HUDEP-2 (cell line): ENCODE data around the gene PCSK6.

Experiments
- DNase-seq, 76 experiments: peaks; one replicate each; lab custom pipeline; 2025; ENCODE audit not compliant: unreplicated experiment in 76 of 76; lab: John Stamatoyannopoulos, UW

The PCSK6 gene

GRCh38 chr15:101488300-101489164 is 975 bp downstream of the PCSK6 start:
- DNase-seq: peak in 22 of 76 experiments; percentile 8 to 37 (median 20)

- no peak for DNase-seq
Observed at GRCh38 chr15:101486696-101487459, 2.6 kb downstream of the PCSK6 start.

- no peak for DNase-seq
Observed at GRCh38 chr15:101483462-101483861, 6.0 kb downstream of the PCSK6 start.

- no peak for DNase-seq
Observed at GRCh38 chr15:101482526-101483371, 6.8 kb downstream of the PCSK6 start.

GRCh38 chr15:101481917-101482525 is 7.5 kb downstream of the PCSK6 start:
- no peak for DNase-seq

GRCh38 chr15:101481381-101481705 is 8.2 kb downstream of the PCSK6 start:
- no peak for DNase-seq

- no peak for DNase-seq
Observed at GRCh38 chr15:101480613-101481380, 8.7 kb downstream of the PCSK6 start.

GRCh38 chr15:101479851-101480612 is 9.5 kb downstream of the PCSK6 start:
- no peak for DNase-seq

- no peak for DNase-seq
Observed at GRCh38 chr15:101479342-101479845, 10.1 kb downstream of the PCSK6 start.

GRCh38 chr15:101478701-101479341 is 10.7 kb downstream of the PCSK6 start:
- no peak for DNase-seq

GRCh38 chr15:101477851-101478362 is 11.6 kb downstream of the PCSK6 start:
- DNase-seq: peak in 23 of 76 experiments; percentile 8 to 57 (median 29)

- DNase-seq: no peak
Observed at GRCh38 chr15:101476756-101477155, 12.8 kb downstream of the PCSK6 start.

- no peak for DNase-seq
Observed at GRCh38 chr15:101474983-101475382, 14.5 kb downstream of the PCSK6 start.

- DNase-seq: no peak
Observed at GRCh38 chr15:101474233-101474632, 15.3 kb downstream of the PCSK6 start.

- DNase-seq: no peak
Observed at GRCh38 chr15:101472033-101472432, 17.5 kb downstream of the PCSK6 start.

GRCh38 chr15:101470548-101471239 is 18.8 kb downstream of the PCSK6 start:
- no peak for DNase-seq

GRCh38 chr15:101469520-101470288 is 19.8 kb downstream of the PCSK6 start:
- no peak for DNase-seq
